Measurements from ENCODE around the gene NODAL.
"Not testable (repeated sequence)": the region's sequence is repeated elsewhere in the genome, so short reads cannot be mapped to it uniquely, and the experiment has no call there.

- not testable (repeated sequence) for TF ChIP-seq POLR2AphosphoS5 (IDR thresholded peaks at IDR 0.05; ENCODE audit: low read depth, low read length); TAF1 (IDR thresholded peaks at IDR 0.05; ENCODE audit: borderline replicate concordance, low read depth, low read length); POLR2A (IDR thresholded peaks at IDR 0.05; ENCODE audit: low read depth, low read length)
Observed at GRCh38 chr10:70483872-70484271, 42.4 kb upstream of the NODAL start.
